HT-29 (cell line): ENCODE data around the gene LRP3. TPM values are rescaled to one million over a fixed set of nuclear protein-coding genes. Genes with fewer than 3 reads are reported as not detected.
"Not testable (repeated sequence)": the region's sequence is repeated elsewhere in the genome, so short reads cannot be mapped to it uniquely, and the experiment has no call there.

Source experiments
- DNase-seq: peaks from one replicate; pipeline ENCODE4 v3.0.0-alpha.2; 2015; ENCODE audit warnings: low spot score
- total RNA-seq: library from RNA; depleted of rRNA; stranded (reverse); fragments of >200 nt; shearing (Covaris generic); gene quantifications from 2 replicates; pipeline ENCODE4 v1.2.3, GENCODE V29; 2014

The LRP3 gene
- total RNA-seq, 1 experiment from 2014 or later = not detected

DNA sequence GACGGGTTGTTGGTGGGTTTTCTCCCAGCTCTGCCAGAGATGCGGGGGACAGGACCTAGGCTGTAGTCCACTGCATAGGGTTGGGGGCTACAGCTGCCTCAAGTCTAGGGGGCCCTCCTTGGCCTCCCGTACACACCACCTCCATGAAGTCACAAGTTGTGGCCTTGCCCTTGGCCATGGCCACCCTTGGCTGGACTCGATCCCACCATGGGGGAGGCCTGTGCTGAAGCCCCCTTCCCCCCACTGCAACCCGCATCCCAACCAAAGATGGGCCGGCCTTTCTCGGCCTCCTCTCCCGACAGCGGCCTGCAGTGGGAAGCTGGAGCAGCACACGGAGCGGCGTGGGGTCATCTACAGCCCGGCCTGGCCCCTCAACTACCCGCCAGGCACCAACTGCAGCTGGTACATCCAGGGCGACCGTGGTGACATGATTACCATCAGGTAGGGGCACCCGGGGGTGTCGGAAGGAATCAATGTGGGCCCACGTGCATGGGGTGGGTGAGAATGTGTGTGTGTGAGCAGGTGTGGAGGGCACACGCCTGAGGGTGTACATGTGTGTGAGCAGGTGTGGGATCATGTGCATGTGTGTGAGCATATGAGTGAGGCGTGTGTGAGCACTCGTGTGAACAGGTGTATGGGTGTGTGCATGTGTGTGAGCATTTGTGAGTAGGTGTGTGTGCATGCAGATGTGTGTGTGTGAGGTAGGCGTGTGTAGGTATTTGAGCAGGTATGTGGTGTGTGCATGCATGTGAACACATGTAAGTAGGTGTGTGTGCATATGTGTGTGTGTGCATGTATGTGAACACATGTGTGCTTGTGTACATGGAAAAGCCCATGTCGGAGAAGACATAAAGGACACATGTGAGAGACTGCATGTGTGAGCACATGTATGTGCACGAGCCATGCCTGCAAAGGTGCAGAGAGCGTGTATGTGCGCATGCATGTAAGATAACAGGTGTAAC lies 8.7 kb downstream of the LRP3 start:
- DNase-seq = no peak

- DNase-seq = no peak
Observed at GRCh38 chr19:33203529-33203928, 9.4 kb downstream of the LRP3 start.

DNA sequence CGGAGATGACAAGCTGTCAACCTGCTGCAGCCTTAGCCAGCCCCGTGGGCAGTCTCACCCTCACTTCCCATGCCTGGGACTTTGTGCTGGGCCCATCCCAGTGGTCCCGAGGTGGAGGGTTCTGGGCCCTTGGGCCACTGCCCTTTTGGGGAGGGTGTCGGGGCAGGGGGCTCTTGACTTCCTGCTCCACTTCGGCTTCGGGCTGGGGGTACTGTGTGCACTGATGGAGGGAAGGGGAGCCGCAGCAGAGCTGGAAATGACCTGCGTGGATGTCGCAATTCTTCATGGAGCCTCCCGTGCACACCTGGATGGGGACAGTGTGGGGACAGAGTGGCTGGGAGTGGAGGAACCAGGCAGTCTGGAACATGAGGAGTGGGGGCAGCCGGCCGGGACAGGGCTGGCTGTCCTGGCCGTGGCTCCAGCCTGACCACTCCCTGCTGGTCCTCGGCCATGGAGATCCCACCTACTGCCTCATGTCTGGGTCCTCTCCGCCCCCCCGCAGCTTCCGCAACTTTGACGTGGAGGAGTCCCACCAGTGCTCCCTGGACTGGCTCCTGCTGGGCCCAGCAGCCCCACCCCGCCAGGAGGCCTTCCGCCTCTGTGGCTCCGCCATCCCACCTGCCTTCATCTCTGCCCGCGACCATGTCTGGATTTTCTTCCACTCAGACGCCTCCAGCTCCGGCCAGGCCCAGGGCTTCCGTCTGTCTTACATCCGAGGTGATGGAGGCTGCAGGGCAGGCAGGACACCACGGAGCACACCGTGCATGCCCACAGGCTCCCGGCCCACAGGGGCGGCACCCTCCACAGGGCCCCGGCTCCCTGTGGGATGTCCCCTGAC lies 10.2 kb downstream of the LRP3 start:
- no peak for DNase-seq

- no peak for DNase-seq
Observed at GRCh38 chr19:33205110-33205509, 11.0 kb downstream of the LRP3 start.

- DNase-seq = no peak
Observed at GRCh38 chr19:33205531-33206260, 11.6 kb downstream of the LRP3 start.

GRCh38 chr19:33206261-33207039 lies 12.3 kb downstream of the LRP3 start:
- DNase-seq = no peak

- DNase-seq = no peak
Observed at GRCh38 chr19:33207040-33207620, 13.0 kb downstream of the LRP3 start.

GRCh38 chr19:33207903-33208302 lies 13.8 kb downstream of the LRP3 start:
- no peak for DNase-seq

- DNase-seq = no peak
Observed at GRCh38 chr19:33208371-33208895, 14.3 kb downstream of the LRP3 start.

- DNase-seq = no peak
Observed at GRCh38 chr19:33208904-33209849, 15.0 kb downstream of the LRP3 start.

DNA sequence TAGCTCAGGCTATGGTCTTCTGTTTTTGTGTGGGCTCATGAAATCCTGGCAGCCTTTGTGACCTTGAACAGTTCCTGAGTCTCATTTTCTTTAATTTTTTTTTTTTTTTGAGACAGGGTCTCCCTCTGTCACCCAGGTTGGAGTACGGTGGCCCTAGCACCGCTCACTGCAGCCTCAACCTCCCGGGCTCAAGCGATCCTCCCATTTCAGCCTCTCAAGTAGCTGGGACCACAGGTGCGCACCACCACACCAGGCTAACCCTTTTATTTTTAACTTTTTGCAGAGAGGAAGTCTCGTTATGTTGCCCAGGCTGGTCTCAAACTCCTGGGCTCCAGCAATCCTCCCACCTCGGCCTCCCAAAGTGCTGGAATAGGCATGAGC lies 15.7 kb downstream of the LRP3 start:
- not testable (repeated sequence) for DNase-seq

- no peak for DNase-seq
Observed at GRCh38 chr19:33210266-33210940, 16.3 kb downstream of the LRP3 start.

- no peak for DNase-seq
Observed at GRCh38 chr19:33211794-33212435, 17.8 kb downstream of the LRP3 start.

GRCh38 chr19:33212436-33213172 lies 18.5 kb downstream of the LRP3 start:
- no peak for DNase-seq

DNA sequence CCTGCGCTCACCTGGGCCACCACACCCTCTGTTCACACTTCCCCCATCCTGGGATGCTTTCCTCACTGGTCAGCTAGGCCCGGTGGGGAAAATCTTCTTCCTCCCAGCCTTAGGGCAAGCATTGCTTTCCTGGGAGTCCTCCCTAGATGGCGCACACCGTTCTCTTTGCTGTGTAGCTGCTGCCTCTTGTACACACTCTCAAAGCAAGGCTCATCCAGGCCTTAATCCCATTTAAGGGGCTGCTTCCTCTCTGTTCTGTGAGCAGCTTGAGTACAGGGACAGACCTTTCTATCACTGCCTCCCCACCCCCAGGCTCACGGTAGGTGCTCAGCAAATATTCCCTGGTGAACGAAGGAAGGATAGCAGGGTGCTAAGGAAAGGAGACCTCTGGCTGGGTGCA lies 20.5 kb downstream of the LRP3 start:
- DNase-seq = peak; percentile 36

- DNase-seq = no peak
Observed at GRCh38 chr19:33215438-33216197, 21.5 kb downstream of the LRP3 start.
